A549 (cell line): ENCODE measurements around the gene ITM2C. TPM values are rescaled to one million over a fixed set of nuclear protein-coding genes. Genes with fewer than 3 reads are reported as not detected.

Experiments
- ATAC-seq, 2 experiments: fragments of 200-7000 bp in 1 of 2; fragments of >200 bp in 1 of 2; cut with Nextera tagmentation in 1 of 2; cut with Tn5 transposase in 1 of 2; 3 replicates each; pipeline versions ENCODE4 v1.8.0 to v1.9.1; 2018 to 2020; ENCODE audit warnings: mild to moderate bottlenecking in 1 of 2, moderate library complexity in 1 of 2
- CTCF ChIA-PET: fragments of 300-600 bp; sonication (Branson Sonifier 250); formaldehyde crosslinking; extraction: SDS; loops from one replicate; lab custom pipeline; 2021; ENCODE audit warnings: antibody characterized with exemption, inconsistent platforms; lab: Yijun Ruan, JAX
- POLR2A ChIA-PET: fragments of 350-600 bp; formaldehyde crosslinking; extraction: SDS; loops from one replicate; lab custom pipeline; 2021; ENCODE audit warnings: antibody characterized with exemption, inconsistent platforms; lab: Yijun Ruan, JAX
- DNase-seq, 2 experiments: peaks; one replicate each; pipeline versions ENCODE4 v3.0.0 to v3.0.0-alpha.2; 2011 to 2016; ENCODE audit warnings: low read depth in 1 of 2, low spot score in 1 of 2
- FAIRE-seq: peaks from 2 replicates; lab custom pipeline; 2011; peaks lifted over from hg19 to GRCh38; lab: Jason Lieb, UNC
- H3K27ac ChIP-seq, 2 experiments: fragments of >200 bp; sonication (Bioruptor Twin); formaldehyde crosslinking; 3 replicates each; pipeline ENCODE4 v1.5.1; 2016 to 2017
- H3K4me1 ChIP-seq: fragments of >200 bp; sonication (Bioruptor Twin); formaldehyde crosslinking; 3 replicates; pipeline ENCODE4 v1.6.1; 2016
- H3K4me2 ChIP-seq: fragments of >200 bp; sonication (Bioruptor Twin); formaldehyde crosslinking; 3 replicates; pipeline ENCODE4 v1.6.1; 2016
- H3K4me3 ChIP-seq: fragments of >200 bp; sonication (Bioruptor Twin); formaldehyde crosslinking; 3 replicates; pipeline ENCODE4 v1.5.1; 2016
- H3K9me3 ChIP-seq: fragments of >200 bp; sonication (Bioruptor Twin); formaldehyde crosslinking; 3 replicates; pipeline ENCODE4 v1.6.1; 2016
- CEBPB ChIP-seq, 2 experiments: fragments of >200 bp in 1 of 2; sonication (Bioruptor Twin) in 1 of 2; formaldehyde crosslinking in 1 of 2; IDR thresholded peaks; 2 replicates each; pipeline ENCODE4 v1.6.1; 2012 to 2016
- CHD2 ChIP-seq: fragments of 150-350 bp; IDR thresholded peaks from 2 replicates; pipeline ENCODE4 v1.6.1; 2014; ENCODE audit warnings: low read length; ENCODE audit not compliant: partially characterized antibody
- CHD4 ChIP-seq: fragments of 200-600 bp; sonication (generic); IDR thresholded peaks from 2 replicates; pipeline ENCODE4 v1.6.1; 2016; ENCODE audit warnings: antibody characterized with exemption, mild to moderate bottlenecking, borderline replicate concordance
- ESRRA ChIP-seq: fragments of 150-350 bp; IDR thresholded peaks from 2 replicates; pipeline ENCODE4 v1.6.1; 2014; ENCODE audit warnings: mild to moderate bottlenecking, low read length, borderline replicate concordance
- FOXS1 ChIP-seq: fragments of 250-450 bp; sonication (Bioruptor Pico); IDR thresholded peaks from 2 replicates; pipeline ENCODE4 v1.5.0; 2020; ENCODE audit warnings: mild to moderate bottlenecking, moderate library complexity
- HEYL ChIP-seq: fragments of 250-450 bp; sonication (Bioruptor Pico); IDR thresholded peaks from 2 replicates; pipeline ENCODE4 v1.8.0; 2021; ENCODE audit warnings: mild to moderate bottlenecking, moderate library complexity
- KDM1A ChIP-seq: fragments of 200-600 bp; sonication (generic); IDR thresholded peaks from 2 replicates; pipeline ENCODE4 v1.6.1; 2016; ENCODE audit warnings: low read depth, mild to moderate bottlenecking
- PHF8 ChIP-seq: fragments of 200-600 bp; sonication (generic); IDR thresholded peaks from 2 replicates; pipeline ENCODE4 v1.6.1; 2016; ENCODE audit warnings: low read depth, mild to moderate bottlenecking, antibody characterized with exemption, moderate library complexity, borderline replicate concordance
- TFCP2L1 ChIP-seq: fragments of 250-450 bp; sonication (Bioruptor Pico); IDR thresholded peaks from 2 replicates; pipeline ENCODE4 v1.5.0; 2021; ENCODE audit warnings: mild to moderate bottlenecking
- ZNF302 ChIP-seq: fragments of 250-450 bp; sonication (Bioruptor Pico); IDR thresholded peaks from 2 replicates; pipeline ENCODE4 v1.9.0; 2021; ENCODE audit warnings: inconsistent platforms, mild to moderate bottlenecking, moderate library complexity
- ZSCAN20 ChIP-seq: fragments of 250-450 bp; sonication (Bioruptor Pico); IDR thresholded peaks from 2 replicates; pipeline ENCODE4 v1.8.0; 2022; ENCODE audit warnings: mild to moderate bottlenecking, moderate library complexity
- WGBS: methylation state at CpG from one replicate; pipeline ENCODE4 v1.1.6; 2017; ENCODE audit errors: missing lambda C conversion rate; 5-methylcytosine and 5-hydroxymethylcytosine counted together
- polyA plus RNA-seq, 4 experiments: library from polyadenylated mRNA; depleted of rRNA in 3 of 4; stranded (reverse); fragments of >200 nt; fragmentation: RNase III in 1 of 4; extraction: RNeasy Plus Mini Kit Qiagen cat#74134 plus additional on column Dnase treatment in 1 of 4; gene quantifications; 2 replicates in 3 of 4; 3 replicates in 1 of 4; pipeline ENCODE4 v1.2.3, GENCODE V29; 2011 to 2017
- TF ChIP-seq, protein P1 (sequence below): fragments of >200 bp; sonication (Bioruptor Twin); formaldehyde crosslinking; IDR thresholded peaks from 3 replicates; pipeline ENCODE4 v1.6.1; 2016
- TF ChIP-seq, protein P2 (sequence below): fragments of 200-600 bp; sonication (generic); IDR thresholded peaks from 2 replicates; pipeline ENCODE4 v1.6.1; 2016; ENCODE audit warnings: antibody characterized with exemption, mild to moderate bottlenecking, moderate library complexity
- TF ChIP-seq, protein P3 (sequence below): fragments of >200 bp; sonication (Bioruptor Twin); formaldehyde crosslinking; IDR thresholded peaks from 2 replicates; pipeline ENCODE4 v1.6.1; 2016
- TF ChIP-seq, protein P4 (sequence below): fragments of 250-450 bp; sonication (Bioruptor Pico); IDR thresholded peaks from 2 replicates; pipeline ENCODE4 v1.5.0; 2021; ENCODE audit warnings: mild to moderate bottlenecking, moderate library complexity, borderline replicate concordance
- TF ChIP-seq, protein P5 (sequence below): IDR thresholded peaks from 2 replicates; pipeline ENCODE4 v1.6.1; 2012; ENCODE audit warnings: low read depth, borderline replicate concordance
- TF ChIP-seq, protein P6 (sequence below): IDR thresholded peaks from 2 replicates; pipeline ENCODE4 v1.6.1; 2012

The ITM2C gene
- polyA plus RNA-seq, 2 of the 4 experiments (the other 2 are of a cell fraction): 84.0 to 88.1 TPM

DNA sequence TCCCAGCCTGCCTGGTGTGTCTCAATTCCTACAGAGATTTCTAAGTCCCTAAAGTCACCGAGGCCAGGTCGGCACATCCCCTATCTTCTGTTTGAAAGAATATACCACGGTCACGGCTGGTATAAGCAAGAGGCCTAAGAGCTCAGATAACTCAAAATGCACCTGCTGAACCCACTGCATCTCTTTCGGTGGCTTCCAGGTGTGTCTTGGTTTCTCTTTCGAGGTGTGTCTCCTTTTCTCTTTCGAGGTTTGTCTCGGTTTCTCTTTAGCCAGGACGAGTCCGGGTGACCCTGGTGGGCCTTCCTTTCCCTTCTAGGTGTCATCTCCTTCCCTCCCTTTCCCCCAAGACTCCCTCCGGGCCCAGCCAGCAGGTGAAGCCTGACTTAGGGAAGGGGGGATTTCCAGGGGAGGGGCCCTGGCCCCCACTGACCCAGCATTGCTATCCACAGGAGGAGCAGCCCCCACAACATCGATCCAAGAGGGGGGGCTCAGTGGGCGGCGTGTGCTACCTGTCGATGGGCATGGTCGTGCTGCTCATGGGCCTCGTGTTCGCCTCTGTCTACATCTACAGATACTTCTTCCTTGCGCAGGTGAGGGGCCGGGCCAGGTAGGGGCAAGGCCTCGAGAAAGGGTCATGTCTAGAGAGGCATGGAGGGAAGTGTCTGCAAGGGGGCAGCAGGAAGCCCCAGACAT is 8.4 kb downstream of the ITM2C start:
- WGBS: 86% methylated on average over 20 of the region's 21 CpGs
- ATAC-seq (no peak), DNase-seq (no peak), FAIRE-seq (no peak)
- no peak for TF ChIP-seq TFCP2L1 (CRISPR knock-in tag)
- no peak for TF ChIP-seq CHD4
- TF ChIP-seq, protein P1, sequence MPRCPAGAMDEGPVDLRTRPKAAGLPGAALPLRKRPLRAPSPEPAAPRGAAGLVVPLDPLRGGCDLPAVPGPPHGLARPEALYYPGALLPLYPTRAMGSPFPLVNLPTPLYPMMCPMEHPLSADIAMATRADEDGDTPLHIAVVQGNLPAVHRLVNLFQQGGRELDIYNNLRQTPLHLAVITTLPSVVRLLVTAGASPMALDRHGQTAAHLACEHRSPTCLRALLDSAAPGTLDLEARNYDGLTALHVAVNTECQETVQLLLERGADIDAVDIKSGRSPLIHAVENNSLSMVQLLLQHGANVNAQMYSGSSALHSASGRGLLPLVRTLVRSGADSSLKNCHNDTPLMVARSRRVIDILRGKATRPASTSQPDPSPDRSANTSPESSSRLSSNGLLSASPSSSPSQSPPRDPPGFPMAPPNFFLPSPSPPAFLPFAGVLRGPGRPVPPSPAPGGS: no peak
- no peak for TF ChIP-seq KDM1A
- TF ChIP-seq ZSCAN20 (CRISPR knock-in tag): no peak
- TF ChIP-seq, protein P2, sequence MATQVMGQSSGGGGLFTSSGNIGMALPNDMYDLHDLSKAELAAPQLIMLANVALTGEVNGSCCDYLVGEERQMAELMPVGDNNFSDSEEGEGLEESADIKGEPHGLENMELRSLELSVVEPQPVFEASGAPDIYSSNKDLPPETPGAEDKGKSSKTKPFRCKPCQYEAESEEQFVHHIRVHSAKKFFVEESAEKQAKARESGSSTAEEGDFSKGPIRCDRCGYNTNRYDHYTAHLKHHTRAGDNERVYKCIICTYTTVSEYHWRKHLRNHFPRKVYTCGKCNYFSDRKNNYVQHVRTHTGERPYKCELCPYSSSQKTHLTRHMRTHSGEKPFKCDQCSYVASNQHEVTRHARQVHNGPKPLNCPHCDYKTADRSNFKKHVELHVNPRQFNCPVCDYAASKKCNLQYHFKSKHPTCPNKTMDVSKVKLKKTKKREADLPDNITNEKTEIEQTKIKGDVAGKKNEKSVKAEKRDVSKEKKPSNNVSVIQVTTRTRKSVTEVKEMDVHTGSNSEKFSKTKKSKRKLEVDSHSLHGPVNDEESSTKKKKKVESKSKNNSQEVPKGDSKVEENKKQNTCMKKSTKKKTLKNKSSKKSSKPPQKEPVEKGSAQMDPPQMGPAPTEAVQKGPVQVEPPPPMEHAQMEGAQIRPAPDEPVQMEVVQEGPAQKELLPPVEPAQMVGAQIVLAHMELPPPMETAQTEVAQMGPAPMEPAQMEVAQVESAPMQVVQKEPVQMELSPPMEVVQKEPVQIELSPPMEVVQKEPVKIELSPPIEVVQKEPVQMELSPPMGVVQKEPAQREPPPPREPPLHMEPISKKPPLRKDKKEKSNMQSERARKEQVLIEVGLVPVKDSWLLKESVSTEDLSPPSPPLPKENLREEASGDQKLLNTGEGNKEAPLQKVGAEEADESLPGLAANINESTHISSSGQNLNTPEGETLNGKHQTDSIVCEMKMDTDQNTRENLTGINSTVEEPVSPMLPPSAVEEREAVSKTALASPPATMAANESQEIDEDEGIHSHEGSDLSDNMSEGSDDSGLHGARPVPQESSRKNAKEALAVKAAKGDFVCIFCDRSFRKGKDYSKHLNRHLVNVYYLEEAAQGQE: no peak
- Histone ChIP-seq H3K4me3 (no peak overlapping the region), H3K4me2 (no peak overlapping the region), H3K9me3 (no peaks in the 10 kb centered on the region), H3K4me1 (no peaks in the 10 kb centered on the region), H3K27ac (no peak overlapping the region)
- CTCF ChIA-PET: interaction anchor here (1.4 to 1.6 kb wide), 3 partner anchors 11 to 114 kb away, joined by 5 to 7 read pairs (median 6); no protein-coding TSS in a partner anchor
- POLR2A ChIA-PET: no interaction called here

DNA sequence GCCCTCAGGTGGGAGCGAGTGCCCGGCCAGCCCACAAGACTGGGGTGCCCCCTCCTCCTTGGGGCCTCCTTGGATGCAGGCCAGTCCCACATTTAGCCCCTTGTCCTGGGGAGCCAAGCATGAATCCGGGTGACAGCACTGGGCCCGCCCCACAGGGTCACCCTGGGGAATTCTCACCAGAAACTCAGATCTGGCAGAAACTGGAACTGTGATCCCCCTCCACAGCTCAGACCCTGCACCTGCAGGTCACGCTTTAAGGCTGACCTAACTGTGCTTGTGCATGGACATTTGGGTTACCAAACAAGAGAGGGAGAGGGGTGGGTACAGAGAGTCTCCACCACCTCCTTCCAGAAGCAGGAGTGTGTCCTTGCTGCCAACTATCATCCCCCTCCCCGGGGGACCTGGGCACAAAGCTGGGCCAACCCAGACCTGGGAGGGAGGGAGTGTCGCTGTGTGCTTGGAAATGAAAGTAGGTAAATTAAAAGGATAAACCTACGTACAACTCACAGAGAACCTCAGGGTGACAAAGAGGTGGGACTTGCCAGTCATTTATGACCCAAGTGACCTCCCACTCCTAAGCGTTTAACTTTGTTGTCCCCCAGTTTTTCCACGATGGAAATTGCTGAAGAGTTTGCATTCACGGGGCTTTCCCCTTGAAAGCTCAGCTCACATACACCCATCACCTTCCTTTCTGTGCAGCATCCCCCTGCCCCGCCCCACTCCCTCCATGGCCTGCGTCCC is 9.1 kb downstream of the ITM2C start:
- FAIRE-seq (no peak), DNase-seq (no peak), ATAC-seq (no peak)
- 81% methylated on average over 12 of the region's 13 CpGs for WGBS
- no peak overlapping the region for H3K4me2 ChIP-seq
- H3K4me3 ChIP-seq: no peak overlapping the region
- POLR2A ChIA-PET: no interaction called here
- no peak overlapping the region for H3K27ac ChIP-seq
- H3K9me3 ChIP-seq: no peaks in the 10 kb centered on the region
- no peaks in the 10 kb centered on the region for H3K4me1 ChIP-seq
- CTCF ChIA-PET: no interaction called here
- no peak for TF ChIP-seq ZNF302 (CRISPR knock-in tag)
- TF ChIP-seq TFCP2L1 (CRISPR knock-in tag): no peak
- TF ChIP-seq ESRRA: no peak
- TF ChIP-seq, protein P3, sequence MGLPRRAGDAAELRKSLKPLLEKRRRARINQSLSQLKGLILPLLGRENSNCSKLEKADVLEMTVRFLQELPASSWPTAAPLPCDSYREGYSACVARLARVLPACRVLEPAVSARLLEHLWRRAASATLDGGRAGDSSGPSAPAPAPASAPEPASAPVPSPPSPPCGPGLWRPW: no peak
- TF ChIP-seq, protein P4, sequence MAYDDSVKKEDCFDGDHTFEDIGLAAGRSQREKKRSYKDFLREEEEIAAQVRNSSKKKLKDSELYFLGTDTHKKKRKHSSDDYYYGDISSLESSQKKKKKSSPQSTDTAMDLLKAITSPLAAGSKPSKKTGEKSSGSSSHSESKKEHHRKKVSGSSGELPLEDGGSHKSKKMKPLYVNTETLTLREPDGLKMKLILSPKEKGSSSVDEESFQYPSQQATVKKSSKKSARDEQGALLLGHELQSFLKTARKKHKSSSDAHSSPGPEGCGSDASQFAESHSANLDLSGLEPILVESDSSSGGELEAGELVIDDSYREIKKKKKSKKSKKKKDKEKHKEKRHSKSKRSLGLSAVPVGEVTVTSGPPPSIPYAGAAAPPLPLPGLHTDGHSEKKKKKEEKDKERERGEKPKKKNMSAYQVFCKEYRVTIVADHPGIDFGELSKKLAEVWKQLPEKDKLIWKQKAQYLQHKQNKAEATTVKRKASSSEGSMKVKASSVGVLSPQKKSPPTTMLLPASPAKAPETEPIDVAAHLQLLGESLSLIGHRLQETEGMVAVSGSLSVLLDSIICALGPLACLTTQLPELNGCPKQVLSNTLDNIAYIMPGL (CRISPR knock-in tag): no peak
- no peak for TF ChIP-seq HEYL (CRISPR knock-in tag)
- TF ChIP-seq, protein P5, sequence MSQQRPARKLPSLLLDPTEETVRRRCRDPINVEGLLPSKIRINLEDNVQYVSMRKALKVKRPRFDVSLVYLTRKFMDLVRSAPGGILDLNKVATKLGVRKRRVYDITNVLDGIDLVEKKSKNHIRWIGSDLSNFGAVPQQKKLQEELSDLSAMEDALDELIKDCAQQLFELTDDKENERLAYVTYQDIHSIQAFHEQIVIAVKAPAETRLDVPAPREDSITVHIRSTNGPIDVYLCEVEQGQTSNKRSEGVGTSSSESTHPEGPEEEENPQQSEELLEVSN: no peak
- TF ChIP-seq CHD2: no peak
- TF ChIP-seq FOXS1 (CRISPR knock-in tag): no peak
- TF ChIP-seq, protein P6, sequence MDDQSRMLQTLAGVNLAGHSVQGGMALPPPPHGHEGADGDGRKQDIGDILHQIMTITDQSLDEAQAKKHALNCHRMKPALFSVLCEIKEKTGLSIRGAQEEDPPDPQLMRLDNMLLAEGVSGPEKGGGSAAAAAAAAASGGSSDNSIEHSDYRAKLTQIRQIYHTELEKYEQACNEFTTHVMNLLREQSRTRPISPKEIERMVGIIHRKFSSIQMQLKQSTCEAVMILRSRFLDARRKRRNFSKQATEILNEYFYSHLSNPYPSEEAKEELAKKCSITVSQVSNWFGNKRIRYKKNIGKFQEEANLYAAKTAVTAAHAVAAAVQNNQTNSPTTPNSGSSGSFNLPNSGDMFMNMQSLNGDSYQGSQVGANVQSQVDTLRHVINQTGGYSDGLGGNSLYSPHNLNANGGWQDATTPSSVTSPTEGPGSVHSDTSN: no peak
- no peak for TF ChIP-seq PHF8
- TF ChIP-seq CEBPB (IDR thresholded peaks at IDR 0.05): no peak
- TF ChIP-seq CHD4: no peak
- TF ChIP-seq, protein P2: no peak
